Left lobe of liver (tissue), 2 donors: ENCODE measurements around the gene ZNF442. TPM values are rescaled to one million over a fixed set of nuclear protein-coding genes. Genes with fewer than 3 reads are reported as not detected.
"Not testable (repeated sequence)": the region's sequence is repeated elsewhere in the genome, so short reads cannot be mapped to it uniquely, and the experiment has no call there.

Experiments used
- ATAC-seq: fragments of 200-7000 bp; cut with Tn5 transposase; one replicate; pipeline ENCODE4 v1.9.1; 2020; ENCODE audit warnings: mild to moderate bottlenecking, moderate library complexity
- DNase-seq: peaks from one replicate; pipeline ENCODE4 v3.0.0-alpha.2; 2020; ENCODE audit warnings: low spot score
- total RNA-seq: library from RNA; stranded (reverse); gene quantifications from one replicate; pipeline ENCODE4 v1.2.1, GENCODE V29; 2021
- donor health status: DM: no; HTN: no; CAD: no; lungs with moderate emphysema.
- donor health status: DM: no; HTN: yes; CAD: no.

Gene ZNF442
- total RNA-seq = 2.6 TPM

- peak; percentile 96 for ATAC-seq
Observed at GRCh38 chr19:12365236-12366162, at the start of gene ZNF442. ZNF442 (minus strand) TSS chr19:12365683; CDS start chr19:12363631, 2,052 bp downstream.

GRCh38 chr19:12411893-12412292 is 46.4 kb upstream of the ZNF442 start:
- no peak for DNase-seq
- no peak for ATAC-seq

More at GRCh38 chr19:12365236-12366162, at the start of gene ZNF442:
- peak; percentile 97 for DNase-seq

- ATAC-seq (peak; percentile 93), DNase-seq (peak; percentile 99)
Observed at GRCh38 chr19:12400633-12401502, 35.4 kb upstream of the ZNF442 start, which contains the start of gene ZNF799. ZNF799 (minus strand) TSS chr19:12401271; CDS start chr19:12401070, 201 bp downstream.

- ATAC-seq = peak; percentile 70
- DNase-seq = peak; percentile 70
Observed at GRCh38 chr19:12399901-12400632, 34.6 kb upstream of the ZNF442 start.

GRCh38 chr19:12391148-12391547 is 25.7 kb upstream of the ZNF442 start:
- not testable (repeated sequence) for DNase-seq, ATAC-seq

GRCh38 chr19:12386365-12386764 is 20.9 kb upstream of the ZNF442 start:
- ATAC-seq, DNase-seq: not testable (repeated sequence)

GRCh38 chr19:12380444-12380737 is 14.9 kb upstream of the ZNF442 start:
- ATAC-seq (no peak), DNase-seq (no peak)

GRCh38 chr19:12379732-12380443 is 14.4 kb upstream of the ZNF442 start:
- ATAC-seq (no peak), DNase-seq (no peak)

- no peak for DNase-seq
- ATAC-seq = no peak
Observed at GRCh38 chr19:12374026-12374425, 8.5 kb upstream of the ZNF442 start.

GRCh38 chr19:12364391-12365235 is 870 bp downstream of the ZNF442 start:
- DNase-seq = peak; percentile 48
- peak; percentile 28 for ATAC-seq

GRCh38 chr19:12362236-12362635 is 3.2 kb downstream of the ZNF442 start:
- ATAC-seq, DNase-seq: not testable (repeated sequence)

GRCh38 chr19:12353375-12353774 is 12.1 kb downstream of the ZNF442 start:
- no peak for ATAC-seq

GRCh38 chr19:12350890-12351197 is 14.6 kb downstream of the ZNF442 start:
- no peak for ATAC-seq
- no peak for DNase-seq

More at GRCh38 chr19:12353375-12353774, 12.1 kb downstream of the ZNF442 start:
- DNase-seq = no peak

- ATAC-seq = no peak
- DNase-seq = no peak
Observed at GRCh38 chr19:12350185-12350889, 15.1 kb downstream of the ZNF442 start.

GRCh38 chr19:12346896-12347295 is 18.6 kb downstream of the ZNF442 start:
- DNase-seq (no peak), ATAC-seq (no peak)

GRCh38 chr19:12345197-12345596 is 20.3 kb downstream of the ZNF442 start:
- no peak for ATAC-seq
- no peak for DNase-seq

GRCh38 chr19:12333162-12334159 is 32.0 kb downstream of the ZNF442 start, which contains the start of gene ZNF563:
ZNF563 (minus strand) TSS chr19:12333633; CDS start chr19:12333482, 151 bp downstream.
- peak; percentile 99 for DNase-seq

More at GRCh38 chr19:12333162-12334159, 32.0 kb downstream of the ZNF442 start, which contains the start of gene ZNF563:
- peak; percentile 91 for ATAC-seq
